Stimulated activated CD8-positive, alpha-beta memory T cell treated with anti-CD3 and anti-CD28 coated beads, Interleukin-7, amount 100 ng/mL, for 24 hours (primary cell): Measurements from ENCODE around the gene MAGI2.
"Not testable (repeated sequence)": the region's sequence is repeated elsewhere in the genome, so short reads cannot be mapped to it uniquely, and the experiment has no call there.

Experiments used
- DNase-seq: peaks from one replicate; pipeline ENCODE4 v3.0.0-alpha.2; 2020; ENCODE audit warnings: low read depth

The MAGI2 gene

GRCh38 chr7:78542981-78543380 is 910.5 kb downstream of the MAGI2 start:
- no peak for DNase-seq

- no peak for DNase-seq
Measured at GRCh38 chr7:78542541-78542940, 910.9 kb downstream of the MAGI2 start.

GRCh38 chr7:78539825-78540224 is 913.6 kb downstream of the MAGI2 start:
- no peak for DNase-seq

- no peak for DNase-seq
Measured at GRCh38 chr7:78535655-78536054, 917.8 kb downstream of the MAGI2 start.

- no peak for DNase-seq
Measured at GRCh38 chr7:78530351-78530750, 923.1 kb downstream of the MAGI2 start.

GRCh38 chr7:78529392-78529791 is 924.1 kb downstream of the MAGI2 start:
- no peak for DNase-seq

- no peak for DNase-seq
Measured at GRCh38 chr7:78528964-78529363, 924.5 kb downstream of the MAGI2 start.

- no peak for DNase-seq
Measured at GRCh38 chr7:78523930-78524329, 929.5 kb downstream of the MAGI2 start.

- no peak for DNase-seq
Measured at GRCh38 chr7:78521961-78522360, 931.5 kb downstream of the MAGI2 start.

- DNase-seq, result no peak
Measured at GRCh38 chr7:78516450-78516849, 937.0 kb downstream of the MAGI2 start.

GRCh38 chr7:78514634-78515033 is 938.8 kb downstream of the MAGI2 start:
- no peak for DNase-seq

- DNase-seq, result no peak
Measured at GRCh38 chr7:78510580-78511188, 942.8 kb downstream of the MAGI2 start.

- not testable (repeated sequence) for DNase-seq
Measured at GRCh38 chr7:78503301-78503700, 950.2 kb downstream of the MAGI2 start.

GRCh38 chr7:78501064-78501463 is 952.4 kb downstream of the MAGI2 start:
- no peak for DNase-seq

- DNase-seq, result no peak
Measured at GRCh38 chr7:78499971-78500370, 953.5 kb downstream of the MAGI2 start.

- no peak for DNase-seq
Measured at GRCh38 chr7:78499283-78499682, 954.2 kb downstream of the MAGI2 start.

GRCh38 chr7:78497728-78498427 is 955.6 kb downstream of the MAGI2 start:
- DNase-seq, result no peak

- no peak for DNase-seq
Measured at GRCh38 chr7:78496096-78496630, 957.3 kb downstream of the MAGI2 start.

GRCh38 chr7:78493401-78493800 is 960.1 kb downstream of the MAGI2 start:
- no peak for DNase-seq

GRCh38 chr7:78492146-78492545 is 961.3 kb downstream of the MAGI2 start:
- no peak for DNase-seq

GRCh38 chr7:78490524-78490923 is 962.9 kb downstream of the MAGI2 start:
- no peak for DNase-seq

GRCh38 chr7:78489476-78490240 is 963.8 kb downstream of the MAGI2 start:
- DNase-seq, result no peak

- no peak for DNase-seq
Measured at GRCh38 chr7:78487464-78487863, 966.0 kb downstream of the MAGI2 start.
